NCI-H2196 treated with DMSO at 0.1 percent for 48 hours (cell line): Measurements from ENCODE around the gene TEAD3.
A peak's percentile ranks its signal among the peaks of the same experiment; 100 is the strongest.

ENCODE experiments used
- DNase-seq: peaks from one replicate; lab custom pipeline; 2025; ENCODE audit not compliant: unreplicated experiment; lab: John Stamatoyannopoulos, UW

TEAD3 gene

GRCh38 chr6:35477028-35477427 lies 19.9 kb downstream of the TEAD3 start:
- no peak for DNase-seq

- DNase-seq = no peak
These were observed 20.9 kb downstream of the TEAD3 start for GRCh38 chr6:35476004-35476403.

GRCh38 chr6:35475573-35475972 lies 21.3 kb downstream of the TEAD3 start:
- DNase-seq = no peak

GRCh38 chr6:35474942-35475570 lies 21.8 kb downstream of the TEAD3 start:
- DNase-seq = no peak

- DNase-seq = no peak
These were observed 22.5 kb downstream of the TEAD3 start for GRCh38 chr6:35474131-35474941.

- no peak for DNase-seq
These were observed 23.1 kb downstream of the TEAD3 start for GRCh38 chr6:35473850-35474130.

- no peak for DNase-seq
These were observed 23.6 kb downstream of the TEAD3 start for GRCh38 chr6:35473075-35473849.

GRCh38 chr6:35471836-35472345 lies 25.0 kb downstream of the TEAD3 start:
- no peak for DNase-seq

GRCh38 chr6:35470663-35471120 lies 26.2 kb downstream of the TEAD3 start:
- DNase-seq = no peak

GRCh38 chr6:35469751-35470662 lies 26.9 kb downstream of the TEAD3 start:
- no peak for DNase-seq

GRCh38 chr6:35468980-35469750 lies 27.7 kb downstream of the TEAD3 start:
- no peak for DNase-seq

- DNase-seq = peak; percentile 90
These were observed 28.5 kb downstream of the TEAD3 start, which contains the start of gene RPL10A for GRCh38 chr6:35468181-35468979. TSS of gene RPL10A (plus strand) at chr6:35468401. CDS start at chr6:35468435, 34 bp downstream.

- DNase-seq = no peak
These were observed 31.2 kb downstream of the TEAD3 start for GRCh38 chr6:35465646-35466045.

- DNase-seq = no peak
These were observed 33.6 kb downstream of the TEAD3 start for GRCh38 chr6:35463292-35463691.

GRCh38 chr6:35461270-35461669 lies 35.6 kb downstream of the TEAD3 start:
- DNase-seq = no peak

- no peak for DNase-seq
These were observed 39.0 kb downstream of the TEAD3 start for GRCh38 chr6:35457907-35458306.

GRCh38 chr6:35454391-35455110 lies 42.3 kb downstream of the TEAD3 start:
- DNase-seq = no peak

GRCh38 chr6:35453236-35453635 lies 43.6 kb downstream of the TEAD3 start:
- no peak for DNase-seq
